ENCODE data around the gene ANKK1. TPM values are rescaled to one million over a fixed set of nuclear protein-coding genes. Genes with fewer than 3 reads are reported as not detected.

The ANKK1 gene
- total and polyA plus RNA-seq, 2 donors from 2014 or later: 0.19 to 0.60 TPM

GRCh38 chr11:113417428-113417827 lies 29.8 kb downstream of the ANKK1 start:
- H3K27me3 ChIP-seq (ENCODE audit: control insufficient read depth, insufficient read depth, low read length): no peaks in the 10 kb centered on the region
- DNase-seq (no peak), FAIRE-seq (no peak)
- no peak overlapping the region for H3K27ac ChIP-seq (ENCODE audit: low read depth in 2 of 2, low read length in 2 of 2)
- H3K9me3 ChIP-seq (ENCODE audit: control insufficient read depth in 2 of 3, insufficient read depth in 1 of 3, low read length in 3 of 3): no peaks in the 10 kb centered on the region
- no peak overlapping the region for H3K4me3 ChIP-seq (ENCODE audit: low read length in 3 of 3)
- H3K4me1 ChIP-seq (ENCODE audit: control insufficient read depth in 2 of 3, insufficient read depth in 2 of 3, low read depth in 1 of 3, low read length in 3 of 3): no peaks in the 10 kb centered on the region
- TF ChIP-seq, protein P1, sequence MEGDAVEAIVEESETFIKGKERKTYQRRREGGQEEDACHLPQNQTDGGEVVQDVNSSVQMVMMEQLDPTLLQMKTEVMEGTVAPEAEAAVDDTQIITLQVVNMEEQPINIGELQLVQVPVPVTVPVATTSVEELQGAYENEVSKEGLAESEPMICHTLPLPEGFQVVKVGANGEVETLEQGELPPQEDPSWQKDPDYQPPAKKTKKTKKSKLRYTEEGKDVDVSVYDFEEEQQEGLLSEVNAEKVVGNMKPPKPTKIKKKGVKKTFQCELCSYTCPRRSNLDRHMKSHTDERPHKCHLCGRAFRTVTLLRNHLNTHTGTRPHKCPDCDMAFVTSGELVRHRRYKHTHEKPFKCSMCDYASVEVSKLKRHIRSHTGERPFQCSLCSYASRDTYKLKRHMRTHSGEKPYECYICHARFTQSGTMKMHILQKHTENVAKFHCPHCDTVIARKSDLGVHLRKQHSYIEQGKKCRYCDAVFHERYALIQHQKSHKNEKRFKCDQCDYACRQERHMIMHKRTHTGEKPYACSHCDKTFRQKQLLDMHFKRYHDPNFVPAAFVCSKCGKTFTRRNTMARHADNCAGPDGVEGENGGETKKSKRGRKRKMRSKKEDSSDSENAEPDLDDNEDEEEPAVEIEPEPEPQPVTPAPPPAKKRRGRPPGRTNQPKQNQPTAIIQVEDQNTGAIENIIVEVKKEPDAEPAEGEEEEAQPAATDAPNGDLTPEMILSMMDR (IDR thresholded peaks at IDR 0.05; ENCODE audit: borderline replicate concordance, extremely low read depth, insufficient read depth): no peak
- intact Hi-C loops (cut with DNase I): no loop called here
- H3K9ac ChIP-seq (ENCODE audit: low read length in 3 of 3): no peak overlapping the region
- no peaks in the 10 kb centered on the region for H3K36me3 ChIP-seq (ENCODE audit: control insufficient read depth in 2 of 3, insufficient read depth in 3 of 3, low read length in 3 of 3)

DNA sequence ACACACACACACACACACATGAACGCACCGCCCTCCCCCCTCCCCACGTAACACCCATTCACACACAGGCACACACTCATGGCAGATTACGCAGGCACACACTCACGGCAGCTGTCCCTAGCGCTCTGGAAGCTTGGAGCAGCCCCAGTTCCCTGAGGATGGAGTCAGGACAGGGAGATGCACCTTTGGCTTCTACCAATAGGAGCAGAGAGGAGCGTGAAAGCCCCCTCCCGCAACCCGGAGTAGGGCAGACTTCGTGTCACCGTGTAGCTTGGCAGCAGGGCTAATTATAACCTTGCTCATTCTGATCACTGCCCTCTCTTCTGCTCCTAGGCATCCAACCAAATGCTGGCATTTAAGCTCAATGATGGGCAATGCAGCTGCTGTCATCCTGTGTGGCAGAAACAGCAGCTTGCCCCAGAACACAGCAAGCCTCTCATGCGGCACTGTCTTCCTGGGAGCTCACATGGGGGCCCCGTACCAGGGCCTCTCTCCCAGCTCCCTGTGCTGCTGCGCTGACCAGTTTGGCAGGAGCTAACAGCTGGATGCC lies 31.9 kb downstream of the ANKK1 start:
- H3K9me3 ChIP-seq (ENCODE audit: control insufficient read depth in 2 of 3, insufficient read depth in 1 of 3, low read length in 3 of 3): no peaks in the 10 kb centered on the region
- no peak overlapping the region for H3K4me3 ChIP-seq (ENCODE audit: low read length in 3 of 3)
- H3K36me3 ChIP-seq (ENCODE audit: control insufficient read depth in 2 of 3, insufficient read depth in 3 of 3, low read length in 3 of 3): no peaks in the 10 kb centered on the region
- H3K27ac ChIP-seq (ENCODE audit: low read depth in 2 of 2, low read length in 2 of 2): no peak overlapping the region
- no peaks in the 10 kb centered on the region for H3K4me1 ChIP-seq (ENCODE audit: control insufficient read depth in 2 of 3, insufficient read depth in 2 of 3, low read depth in 1 of 3, low read length in 3 of 3)
- no peaks in the 10 kb centered on the region for H3K27me3 ChIP-seq (ENCODE audit: control insufficient read depth, insufficient read depth, low read length)
- FAIRE-seq (no peak), DNase-seq (no peak)
- intact Hi-C loops (cut with DNase I): no loop called here
- TF ChIP-seq, protein P1 (IDR thresholded peaks at IDR 0.05; ENCODE audit: borderline replicate concordance, extremely low read depth, insufficient read depth): no peak
- H3K9ac ChIP-seq (ENCODE audit: low read length in 3 of 3): no peak overlapping the region

- no peak for DNase-seq
- H3K4me3 ChIP-seq (ENCODE audit: low read length in 3 of 3): no peak overlapping the region
- no peaks in the 10 kb centered on the region for H3K27me3 ChIP-seq (ENCODE audit: control insufficient read depth, insufficient read depth, low read length)
- no peaks in the 10 kb centered on the region for H3K9me3 ChIP-seq (ENCODE audit: control insufficient read depth in 2 of 3, insufficient read depth in 1 of 3, low read length in 3 of 3)
- no peaks in the 10 kb centered on the region for H3K36me3 ChIP-seq (ENCODE audit: control insufficient read depth in 2 of 3, insufficient read depth in 3 of 3, low read length in 3 of 3)
- H3K9ac ChIP-seq (ENCODE audit: low read length in 3 of 3): no peak overlapping the region
- no peak for FAIRE-seq
- TF ChIP-seq, protein P1 (IDR thresholded peaks at IDR 0.05; ENCODE audit: borderline replicate concordance, extremely low read depth, insufficient read depth): no peak
- H3K4me1 ChIP-seq (ENCODE audit: control insufficient read depth in 2 of 3, insufficient read depth in 2 of 3, low read depth in 1 of 3, low read length in 3 of 3): no peaks in the 10 kb centered on the region
- no peak overlapping the region for H3K27ac ChIP-seq (ENCODE audit: low read depth in 2 of 2, low read length in 2 of 2)
- intact Hi-C loops (cut with DNase I): no loop called here
Measured at GRCh38 chr11:113420808-113421207, 33.2 kb downstream of the ANKK1 start.

DNA sequence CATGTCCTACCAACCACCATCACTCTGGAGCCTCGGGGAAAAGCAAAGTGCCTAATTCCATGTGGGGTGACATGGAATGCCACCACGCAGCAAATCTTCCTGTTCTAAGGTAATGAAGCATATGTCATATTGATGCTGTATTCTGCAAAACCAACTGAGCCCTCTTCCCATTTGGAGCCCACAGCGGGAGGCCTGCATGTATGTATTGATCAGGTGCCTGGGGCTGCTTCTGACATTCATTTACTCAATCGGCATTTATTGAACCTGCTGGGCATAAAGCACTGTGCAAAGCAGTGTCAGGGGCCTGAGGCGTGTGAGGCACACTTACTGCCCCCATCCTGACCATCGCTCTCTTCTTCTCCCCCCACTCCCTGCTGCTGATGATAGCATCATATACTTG lies 39.1 kb downstream of the ANKK1 start:
- H3K9me3 ChIP-seq (ENCODE audit: control insufficient read depth in 2 of 3, insufficient read depth in 1 of 3, low read length in 3 of 3): no peaks in the 10 kb centered on the region
- TF ChIP-seq, protein P1 (IDR thresholded peaks at IDR 0.05; ENCODE audit: borderline replicate concordance, extremely low read depth, insufficient read depth): no peak

More for the DNA sequence above, 39.1 kb downstream of the ANKK1 start:
- FAIRE-seq (no peak), DNase-seq (no peak)
- Histone ChIP-seq H3K9ac (ENCODE audit: low read length in 3 of 3) (no peak overlapping the region), H3K36me3 (ENCODE audit: control insufficient read depth in 2 of 3, insufficient read depth in 3 of 3, low read length in 3 of 3) (no peaks in the 10 kb centered on the region), H3K27me3 (ENCODE audit: control insufficient read depth, insufficient read depth, low read length) (no peaks in the 10 kb centered on the region), H3K4me3 (ENCODE audit: low read length in 3 of 3) (no peak overlapping the region), H3K27ac (ENCODE audit: low read depth in 2 of 2, low read length in 2 of 2) (no peak overlapping the region), H3K4me1 (ENCODE audit: control insufficient read depth in 2 of 3, insufficient read depth in 2 of 3, low read depth in 1 of 3, low read length in 3 of 3) (no peaks in the 10 kb centered on the region)
- intact Hi-C loops (cut with DNase I): no loop called here
